ENCODE measurements around the gene ORAI2. TPM values are rescaled to one million over a fixed set of nuclear protein-coding genes. Genes with fewer than 3 reads are reported as not detected.
"Not testable (repeated sequence)": the region's sequence is repeated elsewhere in the genome, so short reads cannot be mapped to it uniquely, and the experiment has no call there.

The ORAI2 gene
- total RNA-seq, 2 donors from 2014 or later: 33.9 to 50.5 TPM

- H3K4me1 Mint-ChIP-seq: peaks cover 7% of the 10 kb centered on the region
- peak overlapping the region; percentile 32 for H3K27ac Mint-ChIP-seq
- no peaks in the 10 kb centered on the region for H3K9me3 ChIP-seq (ENCODE audit: control insufficient read depth, low read length, poor library complexity, severe bottlenecking)
- no peaks in the 10 kb centered on the region for H3K27me3 Mint-ChIP-seq
- ATAC-seq (no peak), DNase-seq (no peak)
- no peak overlapping the region for H3K4me3 Mint-ChIP-seq
- no peaks in the 10 kb centered on the region for H3K36me3 Mint-ChIP-seq (ENCODE audit: low read depth)
Observed at GRCh38 chr7:102471791-102472125, 38.4 kb downstream of the ORAI2 start.

GRCh38 chr7:102472126-102473041 is 39.0 kb downstream of the ORAI2 start:
- no peaks in the 10 kb centered on the region for H3K9me3 ChIP-seq (ENCODE audit: control insufficient read depth, low read length, poor library complexity, severe bottlenecking)
- no peaks in the 10 kb centered on the region for H3K36me3 Mint-ChIP-seq (ENCODE audit: low read depth)
- H3K27me3 Mint-ChIP-seq: no peaks in the 10 kb centered on the region
- peak overlapping the region; percentile 32 for H3K27ac Mint-ChIP-seq
- no peak overlapping the region for H3K4me3 Mint-ChIP-seq
- peaks cover 5% of the 10 kb centered on the region for H3K4me1 Mint-ChIP-seq
- DNase-seq (no peak), ATAC-seq (no peak)

- no peak for ATAC-seq
- peaks cover 5% of the 10 kb centered on the region for H3K4me1 Mint-ChIP-seq
- no peak overlapping the region for H3K27ac Mint-ChIP-seq
- H3K36me3 Mint-ChIP-seq (ENCODE audit: low read depth): no peaks in the 10 kb centered on the region
- no peak overlapping the region for H3K4me3 Mint-ChIP-seq
- no peak for DNase-seq
- no peaks in the 10 kb centered on the region for H3K9me3 ChIP-seq (ENCODE audit: control insufficient read depth, low read length, poor library complexity, severe bottlenecking)
- H3K27me3 Mint-ChIP-seq: no peaks in the 10 kb centered on the region
Observed at GRCh38 chr7:102473271-102473991, 40.1 kb downstream of the ORAI2 start.

GRCh38 chr7:102474116-102474515 is 40.7 kb downstream of the ORAI2 start:
- H3K27ac Mint-ChIP-seq; H3K36me3 Mint-ChIP-seq (ENCODE audit: low read depth); H3K4me3 Mint-ChIP-seq; DNase-seq; ATAC-seq; H3K27me3 Mint-ChIP-seq; H3K4me1 Mint-ChIP-seq; H3K9me3 ChIP-seq (ENCODE audit: control insufficient read depth, low read length, poor library complexity, severe bottlenecking): not testable (repeated sequence)

GRCh38 chr7:102474736-102475435 is 41.5 kb downstream of the ORAI2 start:
- not testable (repeated sequence) for DNase-seq; H3K4me1 Mint-ChIP-seq; H3K27ac Mint-ChIP-seq; H3K9me3 ChIP-seq (ENCODE audit: control insufficient read depth, low read length, poor library complexity, severe bottlenecking); H3K36me3 Mint-ChIP-seq (ENCODE audit: low read depth); H3K4me3 Mint-ChIP-seq; ATAC-seq; H3K27me3 Mint-ChIP-seq

GRCh38 chr7:102478314-102479208 is 45.2 kb downstream of the ORAI2 start, which contains the start of gene POLR2J:
Gene POLR2J, minus strand, starts transcription at chr7:102478922. Its CDS starts 62 bp downstream, at chr7:102478860.
- H3K27me3 Mint-ChIP-seq; H3K9me3 ChIP-seq (ENCODE audit: control insufficient read depth, low read length, poor library complexity, severe bottlenecking); H3K4me1 Mint-ChIP-seq; H3K36me3 Mint-ChIP-seq (ENCODE audit: low read depth): not testable (repeated sequence)
- Mint-ChIP-seq H3K4me3 (peak within 1 kb of the TSS; percentile 88), H3K27ac (peak within 1 kb of the TSS; percentile 79)
- DNase-seq (peak; percentile 74 to 78 (median 78)), ATAC-seq (peak; percentile 93)

- H3K27ac Mint-ChIP-seq: not testable (repeated sequence)
Observed at GRCh38 chr7:102479209-102479584, 45.8 kb downstream of the ORAI2 start.

GRCh38 chr7:102479982-102480637 is 46.7 kb downstream of the ORAI2 start:
- H3K27me3 Mint-ChIP-seq; ATAC-seq; H3K4me1 Mint-ChIP-seq; H3K36me3 Mint-ChIP-seq (ENCODE audit: low read depth); H3K4me3 Mint-ChIP-seq; H3K27ac Mint-ChIP-seq; H3K9me3 ChIP-seq (ENCODE audit: control insufficient read depth, low read length, poor library complexity, severe bottlenecking): not testable (repeated sequence)
- peak in 1 of 3 donors; percentile 4 for DNase-seq

More at GRCh38 chr7:102479209-102479584, 45.8 kb downstream of the ORAI2 start:
- ATAC-seq: peak; percentile 10
- H3K36me3 Mint-ChIP-seq (ENCODE audit: low read depth); H3K9me3 ChIP-seq (ENCODE audit: control insufficient read depth, low read length, poor library complexity, severe bottlenecking); H3K4me3 Mint-ChIP-seq; H3K27me3 Mint-ChIP-seq; H3K4me1 Mint-ChIP-seq; DNase-seq: not testable (repeated sequence)

- H3K36me3 Mint-ChIP-seq (ENCODE audit: low read depth); H3K4me3 Mint-ChIP-seq; DNase-seq; H3K27ac Mint-ChIP-seq; H3K9me3 ChIP-seq (ENCODE audit: control insufficient read depth, low read length, poor library complexity, severe bottlenecking); H3K27me3 Mint-ChIP-seq; ATAC-seq; H3K4me1 Mint-ChIP-seq: not testable (repeated sequence)
Observed at GRCh38 chr7:102481962-102482361, 48.6 kb downstream of the ORAI2 start.

- H3K4me1 Mint-ChIP-seq; H3K9me3 ChIP-seq (ENCODE audit: control insufficient read depth, low read length, poor library complexity, severe bottlenecking); ATAC-seq; H3K27ac Mint-ChIP-seq; DNase-seq; H3K36me3 Mint-ChIP-seq (ENCODE audit: low read depth); H3K4me3 Mint-ChIP-seq; H3K27me3 Mint-ChIP-seq: not testable (repeated sequence)
Observed at GRCh38 chr7:102484317-102484716, 50.9 kb downstream of the ORAI2 start.

- ATAC-seq (peak; percentile 67), DNase-seq (peak in 2 of 3 donors; percentile 47 to 59)
- not testable (repeated sequence) for H3K9me3 ChIP-seq (ENCODE audit: control insufficient read depth, low read length, poor library complexity, severe bottlenecking); H3K27ac Mint-ChIP-seq; H3K4me3 Mint-ChIP-seq; H3K36me3 Mint-ChIP-seq (ENCODE audit: low read depth); H3K27me3 Mint-ChIP-seq; H3K4me1 Mint-ChIP-seq
Observed at GRCh38 chr7:102490529-102491075, 57.2 kb downstream of the ORAI2 start.
